ENCODE data around the gene PIP5KL1. TPM values are rescaled to one million over a fixed set of nuclear protein-coding genes. Genes with fewer than 3 reads are reported as not detected.

PIP5KL1 gene
- total and polyA plus RNA-seq, 2 of the 4 experiments (the other 2 are of a cell fraction), result 0.36 to 3.6 TPM

GRCh38 chr9:127880143-127880542, 50.4 kb downstream of the PIP5KL1 start:
- no peak overlapping the region for H4K5ac ChIP-seq (ENCODE audit: low read depth, low read length)
- H2AK9ac ChIP-seq (replicated peaks; ENCODE audit: low read depth, low read length, poor library complexity), result no peak overlapping the region
- no peak overlapping the region for H4K8ac ChIP-seq (ENCODE audit: low read depth in 2 of 2, low read length in 2 of 2)
- H2BK120ac ChIP-seq (ENCODE audit: low read depth, low read length), result no peak overlapping the region
- no peak overlapping the region for H2AFZ ChIP-seq (replicated peaks; ENCODE audit: low read length, poor library complexity)
- H3K27me3 ChIP-seq (ENCODE audit: control insufficient read depth, insufficient read depth, low read length), result no peaks in the 10 kb centered on the region
- H3K56ac ChIP-seq (ENCODE audit: extremely low read depth, insufficient read depth, low read length), result no peak overlapping the region
- no peaks in the 10 kb centered on the region for H4K20me1 ChIP-seq (ENCODE audit: insufficient read depth, low read length)
- H3K23ac ChIP-seq (ENCODE audit: low read depth, low read length), result no peak overlapping the region
- H2BK20ac ChIP-seq (ENCODE audit: low read depth, low read length), result no peak overlapping the region
- no peaks in the 10 kb centered on the region for H3K9me3 ChIP-seq (ENCODE audit: control insufficient read depth, insufficient read depth, low read length)
- no peak overlapping the region for H2BK15ac ChIP-seq (ENCODE audit: low read depth, low read length)
- ATAC-seq (ENCODE audit: low read depth) (no peak), DNase-seq (no peak)
- H3K9ac ChIP-seq (ENCODE audit: low read depth, low read length), result no peak overlapping the region
- H3K79me1 ChIP-seq (ENCODE audit: low read depth in 1 of 2, low read length in 2 of 2), result peaks cover 12 to 26% of the 10 kb centered on the region in 2 experiments; a peak in 3 of 4 replicates
- H3K27ac ChIP-seq (ENCODE audit: insufficient read depth, low read length), result no peak overlapping the region
- in situ Hi-C loops (cut with MboI; ENCODE audit: low sequenced_read_pairs) (no loop called here), intact Hi-C loops (cut with micrococcal nuclease) (no loop called here), dilution Hi-C loops (cut with HindIII; ENCODE audit: low sequenced_read_pairs, unreplicated experiment) (no loop called here)
- H3K14ac ChIP-seq (replicated peaks; ENCODE audit: low read depth, low read length), result no peak overlapping the region
- no peak for TF ChIP-seq RFX5 (IDR thresholded peaks at IDR 0.05; ENCODE audit: low read depth, low read length)
- no peak for TF ChIP-seq SMC3 (IDR thresholded peaks at IDR 0.05; ENCODE audit: low read depth, low read length)
- no peak for TF ChIP-seq MXI1 (IDR thresholded peaks at IDR 0.05; ENCODE audit: borderline replicate concordance, low read depth, low read length)
- no peak for TF ChIP-seq USF2 (IDR thresholded peaks at IDR 0.05; ENCODE audit: low read depth, low read length)
- no peak for TF ChIP-seq MAZ (IDR thresholded peaks at IDR 0.05; ENCODE audit: borderline replicate concordance, low read depth, low read length)
- no peak for TF ChIP-seq CHD1 (IDR thresholded peaks at IDR 0.05; ENCODE audit: low read depth, low read length)
- no peak for TF ChIP-seq RCOR1 (IDR thresholded peaks at IDR 0.05; ENCODE audit: insufficient replicate concordance, low read length)
- H3K4me1 ChIP-seq (ENCODE audit: control insufficient read depth, insufficient read depth, low read length), result peaks cover 25% of the 10 kb centered on the region
- no peak overlapping the region for H4K91ac ChIP-seq (ENCODE audit: insufficient read depth, low read depth, low read length)
- BruUV-seq (replicated peaks), result no TSS peak
- no peak overlapping the region for H2BK5ac ChIP-seq (ENCODE audit: low read depth, low read length, poor library complexity, severe bottlenecking)
- peaks cover 18% of the 10 kb centered on the region for H3K36me3 ChIP-seq (ENCODE audit: control insufficient read depth, insufficient read depth, low read length)
- ChIA-PET CTCF (interaction anchor here (0.6 kb wide), 1 partner anchor 155 kb away, joined by 4 read pairs; no protein-coding TSS in a partner anchor), POLR2A (ENCODE audit: unreplicated experiment) (no interaction called here)
- no peaks in the 10 kb centered on the region; the same call in 1 of the 2 replicates for H3K9me1 ChIP-seq (ENCODE audit: insufficient read depth, low read length)
- no peak overlapping the region for H3K18ac ChIP-seq (ENCODE audit: low read depth, low read length)
- no peak overlapping the region for H3K4me2 ChIP-seq (ENCODE audit: low read depth, low read length)
- H2AK5ac ChIP-seq (ENCODE audit: low read depth, low read length), result no peak overlapping the region
- H3K4ac ChIP-seq (ENCODE audit: low read depth, low read length), result no peak overlapping the region
- no peak overlapping the region for H3K4me3 ChIP-seq (ENCODE audit: insufficient read depth, low read depth, low read length)
- WGBS, 2 experiments (ENCODE audit: extremely low coverage in 2 of 2, insufficient read length in 1 of 2), result no CpG with 5 or more reads among the region's 8 CpGs

Measured in IMR-90 (cell line).